OCI-LY7 (cell line): ENCODE measurements around the gene MANBA.

Experiments used
- CTCF ChIP-seq: fragments of 200-600 bp; sonication (generic); conservative IDR thresholded peaks from 2 replicates; pipeline ENCODE4 v1.5.1; 2014; ENCODE audit warnings: mild to moderate bottlenecking, antibody characterized with exemption, low read length, moderate library complexity, mixed read lengths
- EZH2phosphoT487 ChIP-seq: fragments of 200-600 bp; sonication (generic); IDR thresholded peaks from 2 replicates; pipeline ENCODE4 v1.6.1; 2018; ENCODE audit warnings: low read depth, borderline replicate concordance, mild to moderate bottlenecking, mixed run types, antibody characterized with exemption, low read length, moderate library complexity, mixed read lengths

- no peak for TF ChIP-seq CTCF
- TF ChIP-seq EZH2phosphoT487, result no peak
These were observed 136.3 kb downstream of the MANBA start for GRCh38 chr4:102624505-102624904.
